Nephron progenitor cell (in vitro differentiated cells): Measurements from ENCODE around the gene LMAN1.
A peak's percentile ranks its signal among the peaks of the same experiment; 100 is the strongest.

Source experiments
- DNase-seq: peaks from one replicate; pipeline ENCODE4 v3.0.0; 2021
- H3K27ac Mint-ChIP-seq: 2 replicates; pipeline ENCODE4 v1.8.0; 2021; ENCODE audit warnings: mild to moderate bottlenecking, moderate library complexity, mixed read lengths
- H3K27me3 Mint-ChIP-seq: 2 replicates; pipeline ENCODE4 v1.8.0; 2021; ENCODE audit warnings: mild to moderate bottlenecking, low read depth, mixed read lengths; ENCODE audit not compliant: poor library complexity
- H3K36me3 Mint-ChIP-seq: 2 replicates; pipeline ENCODE4 v1.8.0; 2021; ENCODE audit warnings: low read depth, mixed read lengths
- H3K4me1 Mint-ChIP-seq: 2 replicates; pipeline ENCODE4 v1.8.0; 2021; ENCODE audit warnings: mixed read lengths
- H3K4me3 Mint-ChIP-seq: 2 replicates; pipeline ENCODE4 v1.8.0; 2021; ENCODE audit warnings: mild to moderate bottlenecking, moderate library complexity, mixed read lengths
- H3K9me3 Mint-ChIP-seq: 2 replicates; pipeline ENCODE4 v1.8.0; 2021; ENCODE audit warnings: mild to moderate bottlenecking, moderate library complexity, mixed read lengths
- TF ChIP-seq, protein P1 (sequence below): fragments of 200-600 bp; sonication (generic); IDR thresholded peaks from 2 replicates; pipeline ENCODE4 v1.5.0; 2021; ENCODE audit warnings: antibody characterized with exemption

LMAN1 gene

GRCh38 chr18:59308248-59308937 lies 50.7 kb downstream of the LMAN1 start:
- no peaks in the 10 kb centered on the region for H3K9me3 Mint-ChIP-seq
- TF ChIP-seq, protein P1, sequence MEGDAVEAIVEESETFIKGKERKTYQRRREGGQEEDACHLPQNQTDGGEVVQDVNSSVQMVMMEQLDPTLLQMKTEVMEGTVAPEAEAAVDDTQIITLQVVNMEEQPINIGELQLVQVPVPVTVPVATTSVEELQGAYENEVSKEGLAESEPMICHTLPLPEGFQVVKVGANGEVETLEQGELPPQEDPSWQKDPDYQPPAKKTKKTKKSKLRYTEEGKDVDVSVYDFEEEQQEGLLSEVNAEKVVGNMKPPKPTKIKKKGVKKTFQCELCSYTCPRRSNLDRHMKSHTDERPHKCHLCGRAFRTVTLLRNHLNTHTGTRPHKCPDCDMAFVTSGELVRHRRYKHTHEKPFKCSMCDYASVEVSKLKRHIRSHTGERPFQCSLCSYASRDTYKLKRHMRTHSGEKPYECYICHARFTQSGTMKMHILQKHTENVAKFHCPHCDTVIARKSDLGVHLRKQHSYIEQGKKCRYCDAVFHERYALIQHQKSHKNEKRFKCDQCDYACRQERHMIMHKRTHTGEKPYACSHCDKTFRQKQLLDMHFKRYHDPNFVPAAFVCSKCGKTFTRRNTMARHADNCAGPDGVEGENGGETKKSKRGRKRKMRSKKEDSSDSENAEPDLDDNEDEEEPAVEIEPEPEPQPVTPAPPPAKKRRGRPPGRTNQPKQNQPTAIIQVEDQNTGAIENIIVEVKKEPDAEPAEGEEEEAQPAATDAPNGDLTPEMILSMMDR: peak; percentile 81
- peaks cover 5% of the 10 kb centered on the region for H3K4me1 Mint-ChIP-seq
- H3K4me3 Mint-ChIP-seq: peak overlapping the region; percentile 29
- H3K27me3 Mint-ChIP-seq: peaks cover 87% of the 10 kb centered on the region
- H3K36me3 Mint-ChIP-seq: no peaks in the 10 kb centered on the region
- H3K27ac Mint-ChIP-seq: no peak overlapping the region
- peak; percentile 88 for DNase-seq

GRCh38 chr18:59306640-59307039 lies 52.4 kb downstream of the LMAN1 start:
- Mint-ChIP-seq H3K4me1 (peaks cover 5% of the 10 kb centered on the region), H3K9me3 (no peaks in the 10 kb centered on the region), H3K27me3 (peaks cover 85% of the 10 kb centered on the region), H3K4me3 (no peak overlapping the region), H3K36me3 (no peaks in the 10 kb centered on the region), H3K27ac (no peak overlapping the region)
- no peak for DNase-seq
- TF ChIP-seq, protein P1: no peak

GRCh38 chr18:59305295-59305694 lies 53.8 kb downstream of the LMAN1 start:
- no peaks in the 10 kb centered on the region for H3K9me3 Mint-ChIP-seq
- TF ChIP-seq, protein P1: no peak
- H3K27ac Mint-ChIP-seq: no peak overlapping the region
- peaks cover 5% of the 10 kb centered on the region for H3K4me1 Mint-ChIP-seq
- no peak overlapping the region for H3K4me3 Mint-ChIP-seq
- no peak for DNase-seq
- no peaks in the 10 kb centered on the region for H3K36me3 Mint-ChIP-seq
- peaks cover 71% of the 10 kb centered on the region for H3K27me3 Mint-ChIP-seq

DNA sequence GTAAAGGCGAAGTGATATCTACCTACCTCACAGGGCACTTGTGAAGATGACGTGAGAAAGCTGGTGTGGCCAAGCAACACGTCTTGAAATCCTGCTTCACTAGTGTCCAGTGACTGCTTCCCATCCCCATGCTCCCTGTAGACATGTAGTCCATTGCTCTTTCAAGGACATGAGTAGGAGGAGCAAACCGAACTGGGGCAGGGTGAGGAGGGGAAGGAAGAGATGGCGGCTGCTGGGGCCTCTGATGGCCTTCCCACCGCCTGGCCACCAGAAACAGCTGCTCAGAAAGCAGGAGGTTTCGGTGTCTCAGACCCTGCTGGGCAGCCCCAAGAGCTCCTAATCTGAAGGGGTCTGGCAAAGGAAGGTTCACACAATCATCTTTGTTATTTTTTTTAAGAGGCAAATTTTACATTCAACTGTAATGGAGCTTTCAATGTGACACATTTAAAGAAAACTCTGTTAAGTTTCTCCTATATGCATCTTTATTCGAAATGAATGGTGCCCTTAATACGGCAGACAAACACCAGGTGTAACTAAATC lies 55.3 kb downstream of the LMAN1 start:
- H3K27me3 Mint-ChIP-seq: peaks cover 68% of the 10 kb centered on the region
- H3K27ac Mint-ChIP-seq: no peak overlapping the region
- H3K9me3 Mint-ChIP-seq: no peaks in the 10 kb centered on the region
- H3K4me3 Mint-ChIP-seq: no peak overlapping the region
- no peak for DNase-seq
- TF ChIP-seq, protein P1: no peak
- H3K4me1 Mint-ChIP-seq: peaks cover 5% of the 10 kb centered on the region
- H3K36me3 Mint-ChIP-seq: no peaks in the 10 kb centered on the region

DNA sequence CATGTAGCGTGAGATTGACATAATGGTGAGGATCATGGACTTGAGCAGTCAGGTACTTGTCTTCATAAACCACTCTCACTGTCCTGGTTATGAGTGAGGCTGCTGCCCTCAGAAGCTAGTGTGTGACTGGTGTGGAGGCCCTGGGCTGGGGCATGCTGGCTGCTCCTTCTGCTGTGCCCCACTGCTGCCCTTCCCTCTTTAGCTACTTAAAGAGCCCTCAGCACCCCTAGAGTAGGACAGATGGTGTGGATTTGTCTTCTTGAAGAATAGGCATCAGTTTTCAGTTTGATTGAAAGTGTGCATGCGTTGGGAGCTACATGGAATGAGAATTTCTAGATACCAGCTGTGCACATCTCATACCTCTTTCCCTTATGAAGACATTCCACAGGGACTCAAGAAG lies 56.1 kb downstream of the LMAN1 start:
- H3K4me1 Mint-ChIP-seq: no peaks in the 10 kb centered on the region
- no peak for DNase-seq
- no peak overlapping the region for H3K4me3 Mint-ChIP-seq
- no peaks in the 10 kb centered on the region for H3K36me3 Mint-ChIP-seq
- TF ChIP-seq, protein P1: no peak
- no peaks in the 10 kb centered on the region for H3K9me3 Mint-ChIP-seq
- H3K27me3 Mint-ChIP-seq: peaks cover 65% of the 10 kb centered on the region
- no peak overlapping the region for H3K27ac Mint-ChIP-seq

DNA sequence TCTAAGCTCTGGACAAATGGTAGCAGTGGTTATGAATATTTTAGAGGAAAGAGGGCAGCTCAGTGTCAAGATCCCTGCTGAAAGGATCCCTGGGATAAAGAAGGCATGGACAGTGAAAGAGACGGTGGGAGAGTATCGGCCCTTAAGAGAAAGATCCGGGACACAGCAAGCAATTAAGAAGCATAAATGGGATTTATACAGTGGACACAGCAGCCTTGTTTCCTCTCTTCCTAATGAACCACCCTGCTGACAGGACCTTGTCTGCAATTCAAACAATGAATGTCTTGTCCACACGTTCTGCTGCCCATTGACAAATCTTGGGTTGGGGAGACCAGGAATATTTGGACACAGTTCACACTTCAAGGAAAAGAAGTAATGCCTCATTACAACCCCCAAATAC lies 57.1 kb downstream of the LMAN1 start:
- no peak for DNase-seq
- no peaks in the 10 kb centered on the region for H3K36me3 Mint-ChIP-seq
- H3K9me3 Mint-ChIP-seq: no peaks in the 10 kb centered on the region
- TF ChIP-seq, protein P1: no peak
- H3K4me3 Mint-ChIP-seq: no peak overlapping the region
- H3K27ac Mint-ChIP-seq: no peak overlapping the region
- H3K4me1 Mint-ChIP-seq: no peaks in the 10 kb centered on the region
- peaks cover 65% of the 10 kb centered on the region for H3K27me3 Mint-ChIP-seq
